Thyroid gland (tissue), 4 donors: ENCODE results near the gene DDX42. TPM values are rescaled to one million over a fixed set of nuclear protein-coding genes. Genes with fewer than 3 reads are reported as not detected.

Experiments used
- DNase-seq, 2 donors: peaks; one replicate each; pipeline ENCODE4 v3.0.0-alpha.2; 2019
- H3K27ac ChIP-seq, 3 donors: fragments of 200-600 bp; sonication (generic); 1 replicate in 2 of 3; 2 replicates in 1 of 3; pipeline ENCODE4 v1.5.1; 2016 to 2019; ENCODE audit warnings: mild to moderate bottlenecking in 1 of 3, moderate library complexity in 1 of 3
- H3K27me3 ChIP-seq: fragments of 200-600 bp; sonication (generic); one replicate; pipeline ENCODE4 v1.5.1; 2019
- H3K36me3 ChIP-seq, 2 donors: fragments of 200-600 bp; sonication (generic); one replicate each; pipeline ENCODE4 v1.5.1; 2016 to 2019
- H3K4me1 ChIP-seq, 2 donors: fragments of 200-600 bp; sonication (generic); one replicate each; pipeline ENCODE4 v1.5.1; 2017 to 2019
- H3K4me3 ChIP-seq, 3 donors: fragments of 200-600 bp; sonication (generic); replicated peaks in 1 of 3; 1 replicate in 2 of 3; 2 replicates in 1 of 3; pipeline ENCODE4 v1.5.1; 2016; ENCODE audit warnings: mild to moderate bottlenecking in 1 of 3
- H3K9me3 ChIP-seq: fragments of 200-600 bp; sonication (generic); one replicate; pipeline ENCODE4 v1.5.1; 2017
- POLR2A ChIP-seq, 2 donors: fragments of 450-650 bp; IDR thresholded peaks; one replicate each; pipeline ENCODE4 v1.6.1; 2017; ENCODE audit warnings: antibody characterized with exemption in 2 of 2, mild to moderate bottlenecking in 2 of 2, moderate library complexity in 1 of 2
- WGBS, 2 donors: methylation state at CpG; one replicate each; pipeline ENCODE4 v1.1.5; 2017; 5-methylcytosine and 5-hydroxymethylcytosine counted together
- intact Hi-C: fragments of 100-400 bp; cut with DNase I; formaldehyde crosslinking; loops from one replicate; pipeline ENCODE4 v1.15.1; 2023
- total RNA-seq, 4 donors: library from RNA; depleted of rRNA; stranded (reverse); fragments of >200 nt; gene quantifications; one replicate each; pipeline ENCODE4 v1.2.3, GENCODE V29; 2016
- TF ChIP-seq, protein P1 (sequence below), 6 experiments: fragments of 200-600 bp in 3 of 6; fragments of 450-650 bp in 3 of 6; sonication (generic) in 3 of 6; IDR thresholded peaks; one replicate each; pipeline ENCODE4 v1.5.1; 2016 to 2019; ENCODE audit warnings: antibody characterized with exemption in 6 of 6, mild to moderate bottlenecking in 2 of 6, inconsistent platforms in 1 of 6, moderate library complexity in 1 of 6

Gene DDX42, protein sequence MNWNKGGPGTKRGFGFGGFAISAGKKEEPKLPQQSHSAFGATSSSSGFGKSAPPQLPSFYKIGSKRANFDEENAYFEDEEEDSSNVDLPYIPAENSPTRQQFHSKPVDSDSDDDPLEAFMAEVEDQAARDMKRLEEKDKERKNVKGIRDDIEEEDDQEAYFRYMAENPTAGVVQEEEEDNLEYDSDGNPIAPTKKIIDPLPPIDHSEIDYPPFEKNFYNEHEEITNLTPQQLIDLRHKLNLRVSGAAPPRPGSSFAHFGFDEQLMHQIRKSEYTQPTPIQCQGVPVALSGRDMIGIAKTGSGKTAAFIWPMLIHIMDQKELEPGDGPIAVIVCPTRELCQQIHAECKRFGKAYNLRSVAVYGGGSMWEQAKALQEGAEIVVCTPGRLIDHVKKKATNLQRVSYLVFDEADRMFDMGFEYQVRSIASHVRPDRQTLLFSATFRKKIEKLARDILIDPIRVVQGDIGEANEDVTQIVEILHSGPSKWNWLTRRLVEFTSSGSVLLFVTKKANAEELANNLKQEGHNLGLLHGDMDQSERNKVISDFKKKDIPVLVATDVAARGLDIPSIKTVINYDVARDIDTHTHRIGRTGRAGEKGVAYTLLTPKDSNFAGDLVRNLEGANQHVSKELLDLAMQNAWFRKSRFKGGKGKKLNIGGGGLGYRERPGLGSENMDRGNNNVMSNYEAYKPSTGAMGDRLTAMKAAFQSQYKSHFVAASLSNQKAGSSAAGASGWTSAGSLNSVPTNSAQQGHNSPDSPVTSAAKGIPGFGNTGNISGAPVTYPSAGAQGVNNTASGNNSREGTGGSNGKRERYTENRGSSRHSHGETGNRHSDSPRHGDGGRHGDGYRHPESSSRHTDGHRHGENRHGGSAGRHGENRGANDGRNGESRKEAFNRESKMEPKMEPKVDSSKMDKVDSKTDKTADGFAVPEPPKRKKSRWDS
- 100 to 1,000 TPM in 1 of 4 donors, 10 to 100 TPM in 3; 76.3 to 138 (median 89.1) TPM for total RNA-seq

DNA sequence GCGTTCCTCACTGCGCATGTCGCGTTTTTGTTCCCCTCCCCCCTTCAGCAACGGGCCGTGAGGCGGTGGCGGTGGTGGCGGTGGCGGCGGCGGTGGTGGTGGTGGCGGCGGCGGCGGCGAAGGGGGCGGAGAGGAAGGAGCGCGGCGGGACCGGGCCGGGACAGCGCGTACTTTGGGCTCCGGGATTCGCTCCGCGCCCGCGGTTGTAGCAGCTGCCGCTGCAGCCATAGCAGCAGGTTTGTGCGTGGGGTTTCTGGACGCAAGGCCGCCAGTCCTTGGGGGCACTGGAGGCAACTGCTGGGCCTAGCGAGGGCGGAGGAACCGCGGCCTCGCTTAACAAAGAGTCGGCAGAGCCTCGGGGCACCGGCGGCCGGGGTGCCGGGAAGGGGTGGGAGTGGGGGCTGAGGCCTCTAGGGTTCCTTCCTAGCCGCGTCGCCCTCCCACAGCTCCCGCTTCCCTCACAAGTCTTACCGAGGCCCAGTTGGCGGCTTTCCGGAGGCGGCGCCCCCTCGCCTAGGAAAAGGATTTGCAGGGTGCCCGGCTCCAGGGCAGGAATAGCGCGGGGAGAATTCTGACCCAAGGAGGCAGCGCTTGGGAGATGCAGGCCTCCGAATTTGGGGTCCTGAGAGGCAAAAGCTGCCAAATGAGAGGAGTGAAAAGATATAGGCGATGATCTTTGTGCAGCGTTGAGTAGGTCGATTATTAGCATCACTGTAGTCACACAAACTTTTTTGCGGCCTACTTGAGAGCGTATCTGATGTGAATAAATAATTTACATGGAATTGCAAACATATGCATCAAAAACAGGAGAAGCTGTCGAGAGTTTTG is at the start of gene DDX42:
Gene DDX42 (plus strand): TSS at position 30 of the 828 bp plus-strand sequence. CDS start 12,880 bp downstream, outside the sequence.
- intact Hi-C loops: loop anchor here (5.0 kb wide), 1 partner anchor 63 kb away; no protein-coding TSS in a partner anchor
- Histone ChIP-seq H3K27me3 (no peaks in the 10 kb centered on the region), H3K4me1 (peaks cover 18 to 25% of the 10 kb centered on the region in 2 donors), H3K4me3 (peak within 1 kb of the TSS; percentile 68 to 83 (median 75)), H3K27ac (peak within 1 kb of the TSS; percentile 84 to 94 (median 92)), H3K9me3 (no peaks in the 10 kb centered on the region), H3K36me3 (no peaks in the 10 kb centered on the region)
- TF ChIP-seq POLR2A (IDR thresholded peaks at IDR 0.05): peak in 1 of 2 donors; percentile 1
- TF ChIP-seq, protein P1, sequence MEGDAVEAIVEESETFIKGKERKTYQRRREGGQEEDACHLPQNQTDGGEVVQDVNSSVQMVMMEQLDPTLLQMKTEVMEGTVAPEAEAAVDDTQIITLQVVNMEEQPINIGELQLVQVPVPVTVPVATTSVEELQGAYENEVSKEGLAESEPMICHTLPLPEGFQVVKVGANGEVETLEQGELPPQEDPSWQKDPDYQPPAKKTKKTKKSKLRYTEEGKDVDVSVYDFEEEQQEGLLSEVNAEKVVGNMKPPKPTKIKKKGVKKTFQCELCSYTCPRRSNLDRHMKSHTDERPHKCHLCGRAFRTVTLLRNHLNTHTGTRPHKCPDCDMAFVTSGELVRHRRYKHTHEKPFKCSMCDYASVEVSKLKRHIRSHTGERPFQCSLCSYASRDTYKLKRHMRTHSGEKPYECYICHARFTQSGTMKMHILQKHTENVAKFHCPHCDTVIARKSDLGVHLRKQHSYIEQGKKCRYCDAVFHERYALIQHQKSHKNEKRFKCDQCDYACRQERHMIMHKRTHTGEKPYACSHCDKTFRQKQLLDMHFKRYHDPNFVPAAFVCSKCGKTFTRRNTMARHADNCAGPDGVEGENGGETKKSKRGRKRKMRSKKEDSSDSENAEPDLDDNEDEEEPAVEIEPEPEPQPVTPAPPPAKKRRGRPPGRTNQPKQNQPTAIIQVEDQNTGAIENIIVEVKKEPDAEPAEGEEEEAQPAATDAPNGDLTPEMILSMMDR (IDR thresholded peaks at IDR 0.05): no peak
- WGBS, 2 donors: 1% methylated on average over 14 to 60 of the region's 67 CpGs
- peak; percentile 61 to 88 for DNase-seq

DNA sequence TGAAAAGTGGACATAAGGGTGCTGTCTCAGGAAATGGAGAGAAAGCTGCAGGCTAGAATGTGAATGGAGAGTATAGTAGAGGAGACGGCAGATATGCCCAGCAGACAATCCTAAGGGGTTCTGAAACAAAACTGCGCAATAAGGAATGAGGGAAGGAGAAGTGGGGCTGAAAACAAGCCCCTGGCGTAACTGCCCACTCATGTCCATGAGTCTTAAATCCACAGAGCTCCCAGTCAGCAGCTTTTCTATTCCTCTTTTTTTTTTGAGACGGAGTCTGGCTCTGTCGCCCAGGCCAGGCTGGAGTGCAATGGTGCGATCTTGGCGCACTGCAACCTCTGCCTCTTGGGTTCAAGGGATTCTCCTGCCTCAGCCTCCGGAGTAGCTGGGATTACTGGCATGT is 38.3 kb upstream of the DDX42 start:
- Histone ChIP-seq H3K4me1 (peaks cover 6 to 7% of the 10 kb centered on the region in 2 donors), H3K36me3 (no peaks in the 10 kb centered on the region), H3K27ac (no peak overlapping the region), H3K4me3 (no peak overlapping the region), H3K9me3 (no peaks in the 10 kb centered on the region), H3K27me3 (no peaks in the 10 kb centered on the region)
- intact Hi-C loops: no loop called here
- 91 to 92% methylated on average over 8 of the region's 8 CpGs for WGBS, 2 donors
- TF ChIP-seq, protein P1 (IDR thresholded peaks at IDR 0.05): no peak
- no peak for TF ChIP-seq POLR2A (IDR thresholded peaks at IDR 0.05)
- no peak for DNase-seq

DNA sequence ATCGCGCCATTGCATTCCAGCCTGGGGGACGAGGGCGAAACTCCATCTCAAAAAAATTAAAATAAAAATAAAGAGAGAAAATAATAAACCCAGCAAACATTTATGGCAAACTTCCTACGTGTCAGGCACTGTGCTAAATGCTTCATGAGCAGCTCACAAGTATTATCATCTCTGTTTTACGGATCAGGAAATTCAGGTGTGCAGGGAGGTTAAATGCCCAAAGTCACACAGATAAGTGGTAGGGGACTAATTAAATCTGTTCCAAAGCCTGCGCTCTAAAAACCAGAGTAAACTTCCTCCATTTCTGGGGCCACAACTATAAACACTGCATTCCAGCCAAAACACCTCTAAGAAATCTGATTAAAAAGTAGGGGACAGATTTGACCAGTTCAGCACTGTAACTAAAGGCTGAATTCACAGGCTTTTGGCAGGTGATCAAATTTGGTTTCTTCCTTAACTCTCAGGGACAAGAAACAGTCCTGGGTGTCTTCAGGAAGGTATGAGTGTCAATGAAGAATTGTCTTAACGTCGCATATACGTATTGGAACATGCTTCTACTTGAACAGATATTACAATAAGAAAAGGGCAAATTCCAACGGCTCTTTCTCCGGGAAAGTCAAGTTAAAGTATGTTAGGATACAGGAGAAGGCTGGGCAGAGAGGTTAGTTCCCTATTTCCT is 33.4 kb upstream of the DDX42 start:
- DNase-seq: no peak
- Histone ChIP-seq H3K36me3 (peaks cover 2 to 3% of the 10 kb centered on the region in 2 donors), H3K9me3 (no peaks in the 10 kb centered on the region), H3K4me1 (peaks cover 7 to 12% of the 10 kb centered on the region in 2 donors), H3K4me3 (peak overlapping the region; percentile 41 to 92 (median 72)), H3K27me3 (no peaks in the 10 kb centered on the region), H3K27ac (peak overlapping the region; percentile 72 to 93 (median 87))
- intact Hi-C loops: no loop called here
- TF ChIP-seq, protein P1 (IDR thresholded peaks at IDR 0.05): no peak
- TF ChIP-seq POLR2A (IDR thresholded peaks at IDR 0.05): no peak
- 36 to 37% methylated on average over 12 of the region's 12 CpGs for WGBS, 2 donors

DNA sequence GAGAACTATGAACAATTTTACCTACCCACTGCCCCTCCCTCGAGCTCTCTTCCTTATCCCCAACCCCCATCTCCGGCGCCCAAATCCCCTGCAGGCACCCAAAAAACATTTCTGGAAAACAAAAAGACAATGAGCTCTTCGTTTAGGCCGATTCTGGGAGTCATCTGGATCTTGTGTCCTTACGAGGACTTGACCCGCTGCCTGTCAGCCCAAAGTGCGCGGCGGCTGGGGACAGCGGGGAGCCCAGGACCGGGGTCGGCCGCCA is 32.9 kb upstream of the DDX42 start:
- H3K4me1 ChIP-seq: peaks cover 7 to 12% of the 10 kb centered on the region in 2 donors
- H3K27ac ChIP-seq: peak overlapping the region; percentile 72 to 93 (median 87)
- intact Hi-C loops: no loop called here
- no peaks in the 10 kb centered on the region for H3K27me3 ChIP-seq
- WGBS, 2 donors: 0 to 1% methylated on average over 11 to 13 of the region's 14 CpGs
- TF ChIP-seq POLR2A (IDR thresholded peaks at IDR 0.05): no peak
- TF ChIP-seq, protein P1 (IDR thresholded peaks at IDR 0.05): no peak
- peak overlapping the region; percentile 41 to 92 (median 72) for H3K4me3 ChIP-seq
- no peaks in the 10 kb centered on the region for H3K9me3 ChIP-seq
- DNase-seq: peak in 1 of 2 donors; percentile 55
- H3K36me3 ChIP-seq: peaks cover 7% of the 10 kb centered on the region in 2 donors
